Right lobe of liver (tissue), 6 donors: ENCODE data around the gene MAML2. TPM values are rescaled to one million over a fixed set of nuclear protein-coding genes. Genes with fewer than 3 reads are reported as not detected.
A peak's percentile ranks its signal among the peaks of the same experiment; 100 is the strongest.

Experiments
- ATAC-seq, 4 donors: fragments of 200-7000 bp; cut with Tn5 transposase; one replicate each; pipeline ENCODE4 v1.9.1; 2020; ENCODE audit warnings: mild to moderate bottlenecking in 4 of 4, moderate library complexity in 4 of 4
- DNase-seq, 3 donors: peaks; one replicate each; pipeline ENCODE4 v3.0.0-alpha.2; 2020
- H3K27ac ChIP-seq, 3 donors: fragments of 200-600 bp; one replicate each; pipeline ENCODE4 v1.8.0; 2022
- H3K27me3 ChIP-seq, 2 donors: fragments of 200-600 bp; one replicate each; pipeline ENCODE4 v1.8.0; 2022
- H3K36me3 ChIP-seq, 4 donors: fragments of 200-600 bp; sonication (generic) in 1 of 4; one replicate each; pipeline versions ENCODE4 v1.5.1 to v1.8.0; 2017 to 2022; ENCODE audit warnings: control low read depth in 1 of 4
- H3K4me1 ChIP-seq, 4 donors: fragments of 200-600 bp; sonication (generic) in 1 of 4; one replicate each; pipeline versions ENCODE4 v1.5.1 to v1.8.0; 2017 to 2022; ENCODE audit warnings: control low read depth in 1 of 4
- H3K4me3 ChIP-seq, 3 donors: fragments of 200-600 bp; one replicate each; pipeline ENCODE4 v1.8.0; 2022
- H3K9me3 ChIP-seq, 4 donors: fragments of 200-600 bp; sonication (generic) in 1 of 4; one replicate each; pipeline versions ENCODE4 v1.5.1 to v1.8.0; 2017 to 2022; ENCODE audit warnings: control low read depth in 1 of 4
- CTCF ChIP-seq, 4 donors: fragments of 200-600 bp in 3 of 4; fragments of 450-650 bp in 1 of 4; IDR thresholded peaks; one replicate each; pipeline versions ENCODE4 v1.5.1 to v1.8.0; 2016 to 2022; ENCODE audit warnings: antibody characterized with exemption in 4 of 4, mild to moderate bottlenecking in 2 of 4
- POLR2A ChIP-seq: fragments of 450-650 bp; IDR thresholded peaks from one replicate; pipeline ENCODE4 v1.6.1; 2017; ENCODE audit warnings: antibody characterized with exemption, mild to moderate bottlenecking
- whole genome bisulfite sequencing: methylation state at CpG from one replicate; pipeline ENCODE4 v1.1.6; 2018; ENCODE audit warnings: low coverage, low lambda C conversion rate; ENCODE audit not compliant: insufficient coverage; ENCODE audit errors: missing lambda C conversion rate; 5-methylcytosine and 5-hydroxymethylcytosine counted together
- intact Hi-C, 2 donors: fragments of 100-400 bp; cut with DNase I; formaldehyde crosslinking; loops; one replicate each; pipeline versions ENCODE4 v1.11.2 to v1.14.1; 2022
- total RNA-seq, 6 experiments: library from RNA; depleted of rRNA in 2 of 6; stranded (reverse); fragments of >200 nt in 2 of 6; fragmentation: NEBNext Ultra II Directional in 3 of 6; extraction: Animal tissue kit (Norgen Biotek cat#: 25700) in 3 of 6; gene quantifications; one replicate each; pipeline versions ENCODE4 v1.1.0 to v1.2.4, GENCODE V29; 2016 to 2023
- donor health status: DM: no; HTN: yes; CAD: no.
- donor health status: DM: no; HTN: no; CAD: no.
- donor health status: DM: no; HTN: no; CAD: no.
- donor health status: DM: no; HTN: yes; CAD: no.
- donor health status: DM: no; HTN: yes; CAD: no.

Gene MAML2
- total RNA-seq, 6 experiments from 2014 or later = 0.92 to 2.3 (median 1.9) TPM

GRCh38 chr11:96051820-96052219 is 291.2 kb downstream of the MAML2 start:
- ATAC-seq (no peak), DNase-seq (no peak)
- H3K36me3 ChIP-seq = no peaks in the 10 kb centered on the region
- no peaks in the 10 kb centered on the region for H3K27me3 ChIP-seq
- H3K9me3 ChIP-seq = no peaks in the 10 kb centered on the region
- TF ChIP-seq POLR2A (no peak), CTCF (IDR thresholded peaks at IDR 0.05) (no peak)
- 0% methylated on average over 1 of the region's 1 CpG for WGBS
- no peak overlapping the region for H3K27ac ChIP-seq
- H3K4me1 ChIP-seq = no peaks in the 10 kb centered on the region
- H3K4me3 ChIP-seq = no peak overlapping the region
- intact Hi-C loops = no loop called here

- peak in 1 of 4 donors; percentile 52 for ATAC-seq
- no peak overlapping the region for H3K27ac ChIP-seq
- no peaks in the 10 kb centered on the region for H3K27me3 ChIP-seq
- no peaks in the 10 kb centered on the region for H3K36me3 ChIP-seq
- TF ChIP-seq CTCF (IDR thresholded peaks at IDR 0.05) (no peak), POLR2A (no peak)
- no peak overlapping the region for H3K4me3 ChIP-seq
- intact Hi-C loops = no loop called here
- WGBS = 71% methylated on average over 1 of the region's 1 CpG
- peaks cover 0 to 6% (median 0%) of the 10 kb centered on the region in 4 donors for H3K4me1 ChIP-seq
- H3K9me3 ChIP-seq = no peaks in the 10 kb centered on the region
- DNase-seq = no peak
These were observed 292.4 kb downstream of the MAML2 start for GRCh38 chr11:96050435-96051182.

GRCh38 chr11:96049426-96049825 is 293.6 kb downstream of the MAML2 start:
- no peak for DNase-seq
- ATAC-seq = no peak
- intact Hi-C loops = no loop called here
- Histone ChIP-seq H3K4me3 (no peak overlapping the region), H3K27ac (no peak overlapping the region), H3K9me3 (no peaks in the 10 kb centered on the region), H3K36me3 (no peaks in the 10 kb centered on the region), H3K4me1 (peaks cover 0 to 6% (median 0%) of the 10 kb centered on the region in 4 donors), H3K27me3 (no peaks in the 10 kb centered on the region)
- no peak for TF ChIP-seq POLR2A
- no peak for TF ChIP-seq CTCF (IDR thresholded peaks at IDR 0.05)
- WGBS = 77% methylated on average over 2 of the region's 2 CpGs

GRCh38 chr11:96045622-96046456 is 297.2 kb downstream of the MAML2 start:
- no peak for TF ChIP-seq POLR2A
- no peak for TF ChIP-seq CTCF (IDR thresholded peaks at IDR 0.05)
- Histone ChIP-seq H3K27ac (no peak overlapping the region), H3K27me3 (no peaks in the 10 kb centered on the region), H3K36me3 (no peaks in the 10 kb centered on the region), H3K4me1 (peaks cover 0 to 6% (median 0%) of the 10 kb centered on the region in 4 donors), H3K4me3 (no peak overlapping the region), H3K9me3 (no peaks in the 10 kb centered on the region)
- DNase-seq = no peak
- WGBS = 24% methylated on average over 11 of the region's 11 CpGs
- intact Hi-C loops = no loop called here
- peak in 3 of 4 donors; percentile 19 to 50 (median 35) for ATAC-seq
